Parietal lobe (tissue), 2 donors: ENCODE measurements around the gene ZNF584. TPM values are rescaled to one million over a fixed set of nuclear protein-coding genes. Genes with fewer than 3 reads are reported as not detected.

Experiments used
- small RNA-seq: library from RNA; depleted of rRNA; stranded (forward); fragments of <200 nt; gene quantifications from one replicate; pipeline ENCODE3, GENCODE V24; 2014; ENCODE audit warnings: low replicate concordance
- total RNA-seq: library from RNA; depleted of rRNA; stranded (reverse); fragments of >200 nt; gene quantifications from one replicate; pipeline ENCODE4 v1.2.3, GENCODE V29; 2014

ZNF584 gene
- 27.9 TPM for total RNA-seq

DNA sequence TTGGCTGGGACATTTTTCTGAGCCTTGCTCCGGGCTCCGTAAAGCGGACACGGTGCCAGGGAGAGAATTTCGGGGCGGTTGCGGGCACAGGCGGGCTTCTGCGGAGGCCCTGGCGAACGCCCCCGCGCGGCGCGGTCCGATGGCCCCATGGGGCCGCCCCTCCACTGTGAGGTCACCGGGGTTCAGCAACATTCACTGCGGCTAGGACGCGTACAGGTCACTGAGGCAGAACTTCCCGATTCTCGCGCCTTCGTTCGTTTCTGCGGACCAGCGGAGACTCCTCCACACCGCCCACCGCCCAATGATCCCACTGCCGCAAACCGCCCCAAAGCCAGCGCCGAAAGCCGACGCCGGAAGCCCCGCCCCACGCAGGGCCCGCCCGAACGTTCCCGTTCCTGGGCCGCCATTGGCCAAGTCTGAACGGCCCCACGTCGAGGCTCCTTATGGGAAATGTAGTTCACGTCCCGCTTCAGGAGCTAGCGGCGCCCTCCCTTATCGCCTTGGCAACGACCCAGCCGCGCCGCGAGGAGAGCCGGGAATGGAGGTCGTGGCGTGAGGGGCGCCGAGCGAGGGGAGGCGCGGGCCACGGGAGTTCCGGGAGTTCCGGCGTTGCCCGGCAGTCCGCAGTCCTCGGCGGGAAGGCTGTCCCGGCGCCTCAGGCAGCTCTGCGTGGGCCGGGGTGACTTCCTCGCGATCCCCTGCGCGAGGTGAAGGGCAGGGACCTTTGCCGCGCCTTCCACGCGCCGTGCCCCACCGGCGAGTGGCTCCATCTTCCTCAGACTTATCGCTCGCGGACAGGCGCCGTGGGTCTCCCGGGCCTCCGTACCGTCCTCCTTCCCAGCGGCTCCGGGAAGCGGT lies at the start of gene ZNF584:
Gene ZNF584, plus strand, starts transcription at position 498 of the 858 bp plus-strand sequence. CDS start 499 bp downstream, outside the sequence.

DNA sequence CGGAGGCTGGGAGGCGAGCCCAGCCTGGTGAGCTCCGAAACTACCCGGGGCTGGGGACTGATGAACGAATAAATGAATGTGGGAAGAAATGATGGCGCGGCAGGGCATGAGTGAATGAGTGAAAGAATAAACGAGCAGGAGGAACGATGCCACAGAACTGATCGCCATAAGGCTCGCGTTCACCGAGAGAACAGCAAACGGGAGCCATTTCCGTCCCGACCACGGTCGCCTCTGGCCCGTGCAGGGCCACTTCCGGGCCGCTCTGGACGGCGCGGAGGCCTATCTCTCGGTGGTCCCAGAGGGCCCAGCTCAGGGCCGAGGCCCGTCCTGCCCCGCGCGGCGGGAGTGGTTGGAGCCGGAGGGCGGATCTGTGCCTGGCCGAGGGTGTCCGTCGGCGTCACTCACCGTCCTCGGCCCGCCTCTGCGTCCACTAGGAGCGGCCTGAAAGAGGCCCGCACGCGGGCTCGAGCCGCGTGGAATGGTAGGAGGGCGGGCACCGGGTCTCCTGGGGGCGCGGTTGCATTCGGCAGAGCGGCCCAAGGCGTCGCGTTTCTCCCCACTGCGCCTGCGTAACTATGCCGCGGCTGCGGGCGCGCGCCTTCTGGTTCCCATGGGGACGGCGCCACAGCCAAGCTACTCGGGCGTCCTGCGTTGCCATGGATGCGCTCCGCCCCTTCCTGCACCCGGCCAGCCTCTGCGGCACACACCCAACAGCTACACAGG lies 46.0 kb upstream of the ZNF584 start, which contains the start of gene ZNF497:
Gene ZNF497, minus strand, starts transcription at position 480 of the 723 bp plus-strand sequence. CDS start 5,116 bp downstream, outside the sequence.

DNA sequence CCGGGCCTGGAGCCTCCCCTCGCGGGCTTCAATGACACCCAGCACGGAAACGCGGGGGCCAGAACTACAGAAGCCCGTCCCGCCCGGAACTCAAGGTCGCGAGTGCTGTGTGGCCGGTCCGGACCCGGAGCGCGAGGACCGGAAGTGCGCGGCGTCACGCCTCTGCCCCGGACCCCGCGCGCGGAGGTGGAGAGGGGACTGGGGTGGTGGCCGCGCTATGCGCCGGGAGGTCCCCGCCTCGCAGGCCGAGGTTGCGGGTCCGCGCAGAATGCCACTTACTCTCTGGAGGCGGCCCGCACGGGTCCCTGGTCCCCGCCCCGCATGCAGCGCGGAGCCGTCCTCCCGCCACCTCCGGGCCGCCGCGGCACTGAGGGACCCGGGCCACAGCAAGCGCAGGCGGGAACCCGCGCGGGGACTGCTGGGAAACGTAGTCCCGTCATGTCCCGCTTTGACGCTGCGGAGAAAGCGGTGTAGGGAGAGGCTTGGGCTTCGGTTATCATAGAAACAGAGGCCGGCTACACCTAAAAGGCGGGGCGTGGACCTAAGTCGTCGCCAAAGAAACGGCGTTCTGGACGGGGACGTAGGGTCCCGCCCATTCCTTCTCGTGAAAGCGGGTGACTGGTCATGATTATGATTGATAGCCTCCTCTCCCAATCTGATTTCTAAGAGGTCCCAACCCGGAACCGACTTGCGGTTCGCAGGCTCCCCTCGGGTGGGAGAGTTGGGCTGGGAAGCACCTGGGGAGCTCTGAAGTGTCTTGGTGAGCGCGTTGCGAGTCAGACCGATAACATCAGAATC lies 27.6 kb upstream of the ZNF584 start, which contains the start of gene ZNF837:
Gene ZNF837, minus strand, starts transcription at position 369 of the 798 bp plus-strand sequence. CDS start 11,698 bp downstream, outside the sequence.

DNA sequence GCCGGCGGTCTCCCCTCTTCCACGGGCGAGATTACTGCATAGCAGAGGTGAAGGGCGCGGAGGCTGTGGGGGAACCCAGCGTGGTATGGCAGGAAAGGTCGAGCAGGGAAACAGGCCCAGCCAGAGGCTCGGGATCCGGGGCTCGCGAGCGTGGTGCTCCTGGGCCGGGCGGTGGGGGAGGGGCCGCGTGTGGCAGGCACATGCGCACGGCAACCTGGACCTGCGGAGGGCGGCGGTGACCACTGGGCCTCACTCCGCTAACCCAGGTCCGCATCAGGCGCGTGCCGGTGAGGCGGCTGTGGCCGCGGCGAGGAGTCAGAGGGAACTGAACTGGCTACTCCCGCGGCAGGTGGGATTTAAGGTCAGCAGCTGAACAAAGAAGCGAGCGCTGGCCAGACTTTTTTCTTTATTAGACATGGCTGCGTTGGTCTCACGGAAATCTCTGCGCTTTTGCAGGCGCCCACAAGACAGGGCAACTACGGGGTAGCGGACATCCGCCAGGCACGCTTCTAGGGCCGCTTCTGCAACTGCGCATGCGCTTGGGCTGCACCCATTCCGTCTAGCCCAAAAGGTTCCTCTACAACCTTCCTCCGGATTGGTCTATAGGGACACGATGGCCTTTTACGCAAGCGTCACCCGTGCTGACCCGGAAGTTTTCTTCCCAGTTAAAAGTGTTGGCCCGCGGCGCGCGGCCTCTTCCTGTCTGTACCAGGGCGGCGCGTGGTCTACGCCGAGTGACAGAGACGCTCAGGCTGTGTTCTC lies 21.7 kb upstream of the ZNF584 start, which contains the start of gene RPS5:
Gene RPS5, plus strand, starts transcription at position 694 of the 762 bp plus-strand sequence. CDS start 869 bp downstream, outside the sequence.

DNA sequence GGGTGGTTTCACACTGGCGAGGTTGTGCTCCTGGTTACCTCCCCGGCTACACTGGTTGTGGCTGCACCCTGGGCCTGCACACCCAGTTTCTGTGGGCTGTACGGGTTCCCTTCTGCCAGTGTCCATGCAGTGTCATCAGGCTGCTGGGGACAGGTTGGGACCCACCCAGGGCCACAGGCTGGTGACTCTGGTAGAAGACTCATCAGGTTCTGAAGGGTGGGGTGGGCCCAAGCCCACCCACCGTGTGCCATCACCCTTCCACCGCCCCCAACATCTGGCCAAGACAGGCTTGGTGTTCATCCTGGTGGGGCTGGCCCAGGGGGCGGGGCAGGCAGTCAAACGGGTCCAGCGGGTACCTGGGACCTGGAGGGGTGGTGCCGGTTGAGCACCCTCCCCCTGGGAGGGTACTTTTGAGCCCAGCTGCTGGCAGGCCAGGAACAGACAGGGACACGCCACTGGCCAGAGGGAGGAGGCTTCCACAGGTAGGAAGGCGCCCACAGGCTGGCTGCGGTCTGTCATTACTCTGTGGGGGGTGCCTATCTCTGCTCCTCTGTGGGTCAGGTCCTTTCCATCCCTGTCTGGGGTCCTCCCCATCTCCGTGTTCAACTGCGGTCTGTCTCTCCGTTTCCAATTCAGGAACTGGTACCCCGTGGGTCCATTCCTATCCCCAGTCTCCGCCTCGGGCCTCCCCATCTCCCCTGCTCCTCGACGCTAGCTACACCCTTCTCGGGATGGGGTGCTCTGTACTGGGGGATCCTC lies 13.1 kb upstream of the ZNF584 start, which contains the start of gene RNF225:
Gene RNF225, plus strand, starts transcription at position 437 of the 759 bp plus-strand sequence. CDS start 434 bp downstream, outside the sequence.

DNA sequence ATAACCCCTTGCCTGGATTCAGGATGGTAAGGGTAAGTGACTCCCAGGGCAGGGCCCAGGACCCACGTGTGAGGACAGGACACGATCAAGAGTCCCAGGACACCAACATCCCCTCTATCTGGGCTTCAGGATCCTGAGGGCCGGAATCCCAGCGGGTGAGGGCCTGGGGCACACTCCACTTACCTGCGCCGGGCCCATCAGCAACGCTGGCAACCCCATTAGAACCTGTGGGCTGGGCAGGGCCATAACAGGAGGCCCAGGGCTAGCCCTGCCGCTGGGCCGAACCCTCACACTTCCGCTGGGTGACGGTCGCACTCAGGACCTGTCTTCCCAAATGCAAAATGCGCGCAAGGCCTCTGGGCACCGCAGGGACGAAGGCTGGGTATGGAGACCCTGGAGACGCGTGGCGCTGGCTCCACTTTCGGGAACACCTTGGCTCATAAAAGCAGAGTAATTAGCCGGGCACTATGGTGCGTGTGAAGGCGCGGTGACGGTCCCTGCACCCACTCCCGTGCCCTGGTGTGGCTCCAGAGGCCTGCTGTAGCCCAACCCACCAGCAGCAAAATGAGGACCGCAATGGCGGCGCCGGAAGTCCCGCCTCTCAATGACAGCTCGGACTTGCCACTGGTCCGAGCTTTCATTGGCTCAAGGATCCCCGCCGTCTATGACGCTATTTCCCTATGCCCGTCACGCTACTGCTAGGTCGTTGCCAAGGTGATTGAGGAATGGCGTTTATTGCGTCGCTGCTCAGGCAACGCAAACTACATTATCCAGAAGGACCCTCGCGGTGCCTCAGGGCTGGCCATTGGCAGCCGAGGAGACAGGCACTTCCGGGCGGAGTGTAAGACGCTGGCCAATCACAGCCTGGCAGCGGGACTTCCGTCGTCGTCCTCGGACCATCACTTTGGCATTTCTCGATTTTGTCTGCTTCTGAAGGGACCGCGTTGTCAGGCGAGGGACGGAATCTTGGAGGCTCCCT lies 31.4 kb downstream of the ZNF584 start, which contains the start of gene ZNF132:
Gene ZNF132, minus strand, starts transcription at position 578 of the 979 bp plus-strand sequence. Its CDS starts 332 bp downstream, at position 246.

DNA sequence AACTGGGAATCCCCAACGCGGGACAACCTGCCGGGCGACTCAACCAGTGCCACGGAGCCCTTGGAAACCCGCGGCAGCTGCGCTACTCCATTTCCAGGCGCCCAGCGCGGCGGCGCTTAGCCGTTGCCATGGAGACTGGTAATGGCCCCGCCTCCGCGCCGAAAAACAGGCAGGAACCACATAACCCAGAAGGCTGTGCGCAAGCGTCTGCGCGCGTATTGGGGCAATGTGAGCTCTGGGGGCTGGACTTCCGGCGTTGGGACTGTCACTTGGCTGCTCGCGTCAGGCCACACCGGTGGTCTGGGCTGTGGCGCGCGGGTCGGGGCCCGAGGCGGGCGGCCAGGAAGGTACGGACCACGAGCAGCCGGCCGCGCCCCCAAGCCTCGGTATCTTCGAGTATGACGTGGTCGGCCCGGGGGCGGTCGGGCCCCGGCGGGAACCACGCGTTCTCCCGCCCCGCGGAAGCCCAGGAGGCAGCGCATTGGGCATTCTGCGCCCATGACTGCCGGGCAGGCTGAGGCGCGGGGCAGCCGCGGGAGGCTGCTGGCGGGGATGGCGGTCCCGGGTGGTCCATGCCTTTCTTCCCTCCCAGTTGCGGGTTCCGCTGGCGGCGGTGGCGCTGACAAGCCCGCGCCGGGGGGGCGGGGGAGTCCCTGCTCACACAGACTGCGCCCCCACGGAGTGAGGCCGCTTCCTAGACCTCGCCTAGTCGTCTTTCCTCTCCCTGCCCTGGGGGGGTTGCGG lies 43.1 kb downstream of the ZNF584 start, which contains the start of gene ZNF324B:
Gene ZNF324B, plus strand, starts transcription at position 265 of the 744 bp plus-strand sequence. CDS start 2,080 bp downstream, outside the sequence.

DNA sequence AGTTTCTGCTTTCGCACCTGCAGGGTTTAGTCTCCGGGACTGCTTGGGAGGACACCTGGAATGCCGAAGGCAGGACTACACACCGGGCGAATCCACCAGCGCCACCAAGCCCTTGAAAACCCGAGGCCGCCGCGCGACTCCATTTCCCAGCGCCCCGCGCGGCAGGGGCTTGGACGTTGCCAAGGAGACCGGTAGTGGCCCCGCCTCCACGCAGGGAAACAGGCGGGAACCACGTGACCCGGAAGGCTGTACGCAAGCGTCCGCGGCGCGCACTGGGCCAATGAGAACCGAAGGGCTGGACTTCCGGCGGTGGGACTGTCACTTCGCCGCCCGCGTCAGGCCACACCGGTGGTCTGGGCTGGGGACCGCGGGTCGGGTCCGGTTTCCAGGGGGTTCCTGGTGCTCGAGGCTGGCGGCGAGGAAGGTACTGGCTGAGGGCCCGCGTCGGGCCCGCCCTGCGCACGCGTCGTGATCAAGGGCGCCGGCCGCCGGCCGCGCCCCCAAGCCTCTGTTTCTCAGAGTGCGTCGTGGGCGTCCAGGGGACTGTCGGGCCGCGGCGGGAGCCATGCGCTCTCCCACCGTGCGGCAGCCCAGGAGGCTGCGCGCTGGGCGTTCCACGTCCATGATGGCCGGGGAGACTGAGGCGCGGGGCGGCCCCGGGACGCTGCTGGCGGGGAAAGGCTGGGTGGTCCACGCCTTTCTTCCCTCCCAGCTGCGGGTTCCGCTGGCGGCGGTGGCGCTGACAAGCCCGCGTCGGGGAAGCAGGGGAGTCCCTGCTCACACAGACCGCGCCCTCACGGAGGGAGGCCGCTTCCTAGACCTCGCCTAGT lies 58.5 kb downstream of the ZNF584 start, which contains the start of gene ZNF324:
Gene ZNF324, plus strand, starts transcription at position 321 of the 830 bp plus-strand sequence. CDS start 2,106 bp downstream, outside the sequence.

Small RNA genes lying within 50 kb of the gene (small RNA-seq; reads per million reads assigned to genes)
- gene MIR4754 (not detected), gene RNA5SP473 (not detected)

Other genes starting within 250 kb of the ZNF584 start
- 43.8 TPM for gene ZNF274, start 225.6 kb upstream of the ZNF584 start, total RNA-seq
- gene ZNF544, start 179.7 kb upstream of the ZNF584 start, total RNA-seq = 72.0 TPM
- gene ZNF8, start 129.7 kb upstream of the ZNF584 start, total RNA-seq = 27.5 TPM
- 49.8 TPM for gene ERVK3-1, start 103.3 kb upstream of the ZNF584 start, total RNA-seq
- gene ZSCAN22, start 81.7 kb upstream of the ZNF584 start, total RNA-seq = 4.4 TPM
- gene A1BG, start 55.2 kb upstream of the ZNF584 start, total RNA-seq = 4.1 TPM
- 8.1 TPM for gene ZNF497, start 45.9 kb upstream of the ZNF584 start, total RNA-seq
- gene ZNF837, start 27.6 kb upstream of the ZNF584 start, total RNA-seq = 1.6 TPM
- 1,498 TPM for gene RPS5, start 21.4 kb upstream of the ZNF584 start, total RNA-seq
- not detected for gene RNF225, start 13.0 kb upstream of the ZNF584 start, total RNA-seq
- gene ZNF132, start 31.5 kb downstream of the ZNF584 start, total RNA-seq = 21.0 TPM
- gene ZNF324B, start 43.0 kb downstream of the ZNF584 start, total RNA-seq = 21.9 TPM
- gene ZNF324, start 58.4 kb downstream of the ZNF584 start, total RNA-seq = 34.1 TPM
- gene ZNF446, start 67.7 kb downstream of the ZNF584 start, total RNA-seq = 16.0 TPM
- gene SLC27A5, start 103.3 kb downstream of the ZNF584 start, total RNA-seq = 7.5 TPM
- 10.3 TPM for gene ZBTB45, start 111.2 kb downstream of the ZNF584 start, total RNA-seq
- gene TRIM28, start 135.4 kb downstream of the ZNF584 start, total RNA-seq = 345 TPM
- gene CHMP2A, start 146.5 kb downstream of the ZNF584 start, total RNA-seq = 72.0 TPM
- gene UBE2M, start 150.0 kb downstream of the ZNF584 start, total RNA-seq = 38.8 TPM
- gene MZF1, start 164.7 kb downstream of the ZNF584 start, total RNA-seq = 26.3 TPM